ENCODE results near the gene SWT1.

DNA sequence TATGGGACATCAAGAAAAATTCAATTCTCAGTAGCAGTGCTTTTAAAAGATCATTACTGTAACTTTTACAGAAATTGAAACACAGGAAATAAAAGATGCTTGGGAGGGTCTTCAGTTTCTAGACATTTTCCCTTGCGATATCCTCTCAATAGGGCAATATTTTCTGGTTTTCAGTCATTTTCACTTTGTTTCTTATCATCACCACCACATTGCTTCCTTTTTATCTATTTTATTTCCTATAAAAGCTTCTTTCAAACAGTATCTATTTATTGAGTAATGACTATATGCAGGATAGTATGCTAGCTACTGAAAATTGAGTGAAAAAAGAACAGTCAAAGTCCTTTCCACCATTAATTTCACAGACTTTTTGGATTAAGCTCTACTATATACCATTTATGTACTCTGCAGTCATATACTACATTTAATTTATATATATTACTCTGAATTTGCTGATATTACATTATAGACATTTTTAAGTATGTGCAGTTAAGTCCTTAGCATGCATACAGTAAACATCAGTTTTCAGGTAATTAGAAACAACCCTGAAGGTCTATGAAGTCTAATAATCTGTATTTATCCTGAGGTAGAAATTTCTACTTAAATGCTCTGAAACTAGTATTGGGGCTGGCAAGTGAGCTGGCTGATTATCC is 18.9 kb upstream of the SWT1 start:
- TF ChIP-seq, protein P1, sequence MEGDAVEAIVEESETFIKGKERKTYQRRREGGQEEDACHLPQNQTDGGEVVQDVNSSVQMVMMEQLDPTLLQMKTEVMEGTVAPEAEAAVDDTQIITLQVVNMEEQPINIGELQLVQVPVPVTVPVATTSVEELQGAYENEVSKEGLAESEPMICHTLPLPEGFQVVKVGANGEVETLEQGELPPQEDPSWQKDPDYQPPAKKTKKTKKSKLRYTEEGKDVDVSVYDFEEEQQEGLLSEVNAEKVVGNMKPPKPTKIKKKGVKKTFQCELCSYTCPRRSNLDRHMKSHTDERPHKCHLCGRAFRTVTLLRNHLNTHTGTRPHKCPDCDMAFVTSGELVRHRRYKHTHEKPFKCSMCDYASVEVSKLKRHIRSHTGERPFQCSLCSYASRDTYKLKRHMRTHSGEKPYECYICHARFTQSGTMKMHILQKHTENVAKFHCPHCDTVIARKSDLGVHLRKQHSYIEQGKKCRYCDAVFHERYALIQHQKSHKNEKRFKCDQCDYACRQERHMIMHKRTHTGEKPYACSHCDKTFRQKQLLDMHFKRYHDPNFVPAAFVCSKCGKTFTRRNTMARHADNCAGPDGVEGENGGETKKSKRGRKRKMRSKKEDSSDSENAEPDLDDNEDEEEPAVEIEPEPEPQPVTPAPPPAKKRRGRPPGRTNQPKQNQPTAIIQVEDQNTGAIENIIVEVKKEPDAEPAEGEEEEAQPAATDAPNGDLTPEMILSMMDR (IDR thresholded peaks at IDR 0.05): no peak
- no peak for TF ChIP-seq POLR2AphosphoS5 (IDR thresholded peaks at IDR 0.05)

Data from gastroesophageal sphincter (tissue), 3 donors.